HG02571 (cell line): ENCODE results near the gene SNRPD1.
A peak's percentile ranks its signal among the peaks of the same experiment; 100 is the strongest.
"Not testable (repeated sequence)": the region's sequence is repeated elsewhere in the genome, so short reads cannot be mapped to it uniquely, and the experiment has no call there.

Source experiments
- ATAC-seq: cut with Tn5 transposase; IDR thresholded peaks from one replicate; pipeline ENCODE4 v1.9.1; 2021; ENCODE audit warnings: mild to moderate bottlenecking, moderate library complexity; ENCODE audit not compliant: unreplicated experiment

Gene SNRPD1

GRCh38 chr18:21634588-21635199 lies 22.6 kb downstream of the SNRPD1 start:
- ATAC-seq = no peak

GRCh38 chr18:21636769-21637168 lies 24.7 kb downstream of the SNRPD1 start:
- no peak for ATAC-seq

- ATAC-seq = no peak
These were observed 26.7 kb downstream of the SNRPD1 start for GRCh38 chr18:21638822-21639221.

- ATAC-seq = not testable (repeated sequence)
These were observed 28.3 kb downstream of the SNRPD1 start for GRCh38 chr18:21640375-21640774.

- ATAC-seq = no peak
These were observed 38.2 kb downstream of the SNRPD1 start for GRCh38 chr18:21650311-21650710.

- ATAC-seq = no peak
These were observed 40.0 kb downstream of the SNRPD1 start for GRCh38 chr18:21652073-21652472.

GRCh38 chr18:21653361-21653760 lies 41.2 kb downstream of the SNRPD1 start:
- no peak for ATAC-seq

- no peak for ATAC-seq
These were observed 44.3 kb downstream of the SNRPD1 start for GRCh38 chr18:21656402-21656801.

GRCh38 chr18:21660078-21660477 lies 48.0 kb downstream of the SNRPD1 start:
- no peak for ATAC-seq

GRCh38 chr18:21662581-21662980 lies 50.5 kb downstream of the SNRPD1 start:
- ATAC-seq = no peak

GRCh38 chr18:21663578-21663977 lies 51.5 kb downstream of the SNRPD1 start:
- ATAC-seq = no peak

- no peak for ATAC-seq
These were observed 52.0 kb downstream of the SNRPD1 start for GRCh38 chr18:21664069-21664468.

- no peak for ATAC-seq
These were observed 57.7 kb downstream of the SNRPD1 start for GRCh38 chr18:21669736-21670285.

- ATAC-seq = no peak
These were observed 60.6 kb downstream of the SNRPD1 start for GRCh38 chr18:21672521-21673267.

GRCh38 chr18:21675354-21675753 lies 63.2 kb downstream of the SNRPD1 start:
- ATAC-seq = not testable (repeated sequence)

GRCh38 chr18:21678859-21679258 lies 66.7 kb downstream of the SNRPD1 start:
- ATAC-seq = no peak

- ATAC-seq = no peak
These were observed 68.0 kb downstream of the SNRPD1 start for GRCh38 chr18:21680161-21680560.

GRCh38 chr18:21682371-21683051 lies 70.4 kb downstream of the SNRPD1 start:
- peak; percentile 36 for ATAC-seq
